Measurements from ENCODE around the gene HOXC6.

GRCh38 chr12:54071942-54072341 lies 43.7 kb downstream of the HOXC6 start:
- no peak for TF ChIP-seq POLR2A (IDR thresholded peaks at IDR 0.05; ENCODE audit: low read depth, low read length)
- no peak for TF ChIP-seq TAF1 (IDR thresholded peaks at IDR 0.05; ENCODE audit: low read depth, low read length)
- TF ChIP-seq POLR2AphosphoS5 (IDR thresholded peaks at IDR 0.05; ENCODE audit: low read depth, low read length), result no peak
- no peak for TF ChIP-seq PAX5 (IDR thresholded peaks at IDR 0.05; ENCODE audit: insufficient read depth, low read length, severe bottlenecking)
- no peak for TF ChIP-seq SPI1 (IDR thresholded peaks at IDR 0.05; ENCODE audit: low read depth, low read length)
- no peak for TF ChIP-seq POU2F2 (IDR thresholded peaks at IDR 0.05; ENCODE audit: low read depth, low read length)

All from GM12891 (cell line).